Ecto neural progenitor cell (in vitro differentiated cells): Measurements from ENCODE around the gene GLA.

Experiments used
- DNase-seq: peaks from one replicate; pipeline ENCODE4 v3.0.0-alpha.2; 2018; ENCODE audit warnings: low spot score

The GLA gene

DNA sequence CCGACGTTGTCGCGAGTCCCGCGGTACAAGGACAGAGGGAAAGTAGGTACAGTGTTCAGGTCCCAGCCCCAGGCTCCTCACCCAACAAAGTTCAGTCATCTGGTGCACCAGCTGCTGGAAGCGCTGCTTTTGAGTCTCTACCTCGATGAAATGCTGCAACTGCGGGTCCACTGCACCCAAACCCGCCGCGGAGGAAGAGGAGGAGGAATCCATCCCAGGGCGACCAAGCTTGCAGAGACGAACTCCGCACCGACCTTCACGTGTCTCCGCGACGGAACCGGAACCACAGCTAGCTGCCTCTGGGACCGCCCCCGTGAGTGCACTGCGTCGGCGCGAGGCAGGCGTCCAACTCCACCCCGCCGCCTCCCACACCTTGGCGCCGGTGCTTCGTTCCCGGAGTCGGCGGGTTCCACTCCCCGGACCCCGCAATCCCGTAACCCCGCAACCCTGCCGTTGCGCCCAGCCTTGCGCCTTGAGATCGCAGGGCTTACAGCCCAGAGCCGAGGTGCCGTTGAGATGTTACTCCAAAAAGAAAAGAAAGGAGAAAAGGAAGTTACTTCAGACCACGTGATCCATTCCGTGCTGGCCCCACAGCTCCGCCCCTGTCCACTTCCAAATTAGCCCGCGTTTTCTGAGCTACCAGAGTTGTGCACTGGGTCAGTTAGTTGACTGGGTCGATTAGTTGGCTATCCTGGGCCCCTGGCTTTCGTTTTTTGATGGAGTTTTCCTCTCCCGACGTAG, 59.1 kb downstream of the GLA start, which contains the start of gene TIMM8A:
Gene TIMM8A (minus strand): TSS at position 291 of the 741 bp plus-strand sequence. CDS start 78 bp downstream, at position 213.
- peak; percentile 75 for DNase-seq

- DNase-seq: no peak
Observed at GRCh38 chrX:101347859-101348451, 59.8 kb downstream of the GLA start.
